Activated B cell treated with CpG ODN at 0.5 μM for 24 hours (primary cell): Measurements from ENCODE around the gene UBAC2. TPM values are rescaled to one million over a fixed set of nuclear protein-coding genes. Genes with fewer than 3 reads are reported as not detected.

Experiments
- ATAC-seq: fragments of 200-7000 bp; cut with Tn5 transposase; one replicate; pipeline ENCODE4 v1.10.0; 2021; ENCODE audit warnings: low read depth, mild to moderate bottlenecking, moderate library complexity
- CTCF ChIA-PET: fragments of 350-600 bp; sonication (Branson Sonifier 250); formaldehyde crosslinking; loops from one replicate; lab custom pipeline; 2021; ENCODE audit warnings: antibody characterized with exemption; lab: Charles Lee
- POLR2A ChIA-PET: fragments of 350-600 bp; sonication (Branson Sonifier 250); formaldehyde crosslinking; loops from one replicate; lab custom pipeline; 2021; ENCODE audit warnings: antibody characterized with exemption; lab: Charles Lee
- DNase-seq: peaks from one replicate; pipeline ENCODE4 v3.0.0; 2022
- H3K27ac Mint-ChIP-seq: one replicate; pipeline ENCODE4 v1.8.0; 2020; ENCODE audit warnings: mixed read lengths
- H3K27me3 Mint-ChIP-seq: one replicate; pipeline ENCODE4 v1.8.0; 2021; ENCODE audit warnings: mixed read lengths
- H3K36me3 Mint-ChIP-seq: one replicate; pipeline ENCODE4 v1.8.0; 2021; ENCODE audit warnings: low read depth, mixed read lengths
- H3K4me1 Mint-ChIP-seq: one replicate; pipeline ENCODE4 v1.8.0; 2021; ENCODE audit warnings: mixed read lengths
- H3K4me3 Mint-ChIP-seq: one replicate; pipeline ENCODE4 v1.8.0; 2020; ENCODE audit warnings: mild to moderate bottlenecking, mixed read lengths
- H3K9me3 Mint-ChIP-seq: one replicate; pipeline ENCODE4 v1.8.0; 2020; ENCODE audit warnings: mixed read lengths
- CTCF ChIP-seq: fragments of 200-600 bp; IDR thresholded peaks from one replicate; pipeline ENCODE4 v1.8.0; 2022; ENCODE audit warnings: antibody characterized with exemption, mild to moderate bottlenecking
- intact Hi-C: fragments of 100-400 bp; cut with micrococcal nuclease; formaldehyde crosslinking; loops from one replicate; pipeline ENCODE4 v1.15.1; 2024
- total RNA-seq: library from RNA; stranded (reverse); gene quantifications from 2 replicates; pipeline ENCODE4 v1.2.3, GENCODE V29; 2022

Gene UBAC2
- total RNA-seq, 1 donor from 2014 or later = 51.0 TPM

DNA sequence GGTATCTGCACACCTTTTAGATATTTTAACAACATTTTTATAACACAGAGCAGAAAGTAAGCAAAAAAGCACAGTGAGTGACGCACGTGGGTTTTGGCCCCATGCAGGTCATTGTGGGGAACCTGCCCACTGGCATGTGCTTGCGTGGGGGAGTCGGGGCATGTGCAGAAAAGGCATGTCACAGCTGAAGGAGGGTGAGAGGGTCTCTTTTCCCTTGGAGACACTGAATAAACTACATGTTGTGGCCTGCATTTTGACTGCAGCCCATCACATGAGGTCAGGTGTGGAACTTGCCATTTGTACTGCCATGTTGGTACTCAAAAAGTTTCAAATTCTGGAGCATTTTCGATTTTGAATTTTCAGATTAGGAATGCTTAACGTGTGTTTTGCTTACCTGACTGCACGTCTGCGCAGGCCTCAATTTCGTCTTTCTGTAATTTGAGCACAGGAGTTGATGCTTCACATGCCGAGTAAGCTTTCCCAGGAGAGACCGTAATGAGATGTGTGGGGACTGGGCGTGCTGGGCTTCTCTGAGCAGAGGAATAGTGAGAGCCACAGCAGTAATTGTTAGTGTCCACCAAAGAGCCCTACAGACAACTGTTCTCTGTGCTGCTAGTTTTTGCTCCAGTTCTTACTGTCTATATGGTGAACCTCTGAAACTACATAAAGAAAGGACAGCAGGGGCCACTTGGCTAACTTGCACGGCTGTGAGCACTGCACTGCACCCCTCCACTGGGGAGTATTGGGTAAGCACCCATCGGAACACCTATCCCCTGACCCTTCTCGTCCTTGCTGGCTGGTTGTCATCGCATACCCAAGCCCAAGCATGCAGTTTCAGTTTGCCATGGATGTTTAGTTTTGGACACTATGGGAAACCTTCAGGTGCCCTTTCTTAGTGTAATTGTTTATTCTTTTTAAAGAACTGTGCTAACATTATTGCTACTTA is 179.5 kb downstream of the UBAC2 start:
- ChIA-PET CTCF (interaction anchor here (0.9 to 12.6 kb wide), 6 partner anchors 8 to 111 kb away, joined by 3 to 217 read pairs (median 5); no protein-coding TSS in a partner anchor), POLR2A (interaction anchor here (0.7 to 4.6 kb wide), 8 partner anchors 23 to 111 kb away, joined by 3 to 32 read pairs (median 6); no protein-coding TSS in a partner anchor)
- intact Hi-C loops = loop anchor here (10.0 kb wide), 1 partner anchor 1295 kb away; the partner anchor contains the start of gene TMTC4
- ATAC-seq (no peak), DNase-seq (no peak)
- peak overlapping the region; percentile 74 for H3K27ac Mint-ChIP-seq
- H3K4me3 Mint-ChIP-seq = peak overlapping the region; percentile 29
- H3K36me3 Mint-ChIP-seq = peaks cover 18% of the 10 kb centered on the region
- H3K4me1 Mint-ChIP-seq = peaks cover 86% of the 10 kb centered on the region
- no peaks in the 10 kb centered on the region for H3K9me3 Mint-ChIP-seq
- H3K27me3 Mint-ChIP-seq = no peaks in the 10 kb centered on the region
- TF ChIP-seq CTCF = no peak

- TF ChIP-seq CTCF = no peak
- Mint-ChIP-seq H3K27me3 (no peaks in the 10 kb centered on the region), H3K4me1 (peaks cover 81% of the 10 kb centered on the region), H3K36me3 (peaks cover 27% of the 10 kb centered on the region), H3K27ac (peak overlapping the region; percentile 63), H3K4me3 (peak overlapping the region; percentile 25), H3K9me3 (no peaks in the 10 kb centered on the region)
- ChIA-PET POLR2A (interaction anchor here (0.6 to 4.6 kb wide), 13 partner anchors 24 to 373 kb away, joined by 3 to 32 read pairs (median 6); no protein-coding TSS in a partner anchor), CTCF (interaction anchor here (0.9 to 12.6 kb wide), 8 partner anchors 25 to 205 kb away, joined by 3 to 217 read pairs (median 4); partner anchors contain the start of gene GPR183)
- intact Hi-C loops = no loop called here
- ATAC-seq (peak; percentile 25), DNase-seq (no peak)
Observed at GRCh38 chr13:99380921-99381645, 180.4 kb downstream of the UBAC2 start.

DNA sequence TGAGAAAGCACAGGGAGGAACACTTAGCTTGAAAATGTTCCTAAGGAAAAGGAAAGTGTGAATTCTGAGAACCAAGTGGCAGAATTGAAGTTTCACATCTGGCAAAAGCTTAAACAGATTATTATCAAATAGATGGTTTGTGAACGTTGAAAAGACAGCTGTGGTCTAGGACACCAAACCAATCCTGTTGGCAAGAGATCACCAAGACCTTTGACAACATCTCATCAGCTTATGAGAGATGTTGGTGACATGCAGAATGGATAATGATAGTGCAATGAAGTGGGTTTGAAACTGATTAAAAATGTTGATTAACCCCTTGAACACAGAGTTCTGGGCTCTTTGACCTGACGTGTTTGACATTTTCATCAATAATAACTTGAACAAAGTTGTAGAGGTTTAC is 181.1 kb downstream of the UBAC2 start:
- no peak for ATAC-seq
- intact Hi-C loops = no loop called here
- ChIA-PET CTCF (interaction anchor here (1.1 to 12.6 kb wide), 7 partner anchors 26 to 205 kb away, joined by 3 to 217 read pairs (median 5); partner anchors contain the start of gene GPR183), POLR2A (interaction anchor here (1.2 to 4.6 kb wide), 12 partner anchors 24 to 205 kb away, joined by 3 to 32 read pairs (median 6); partner anchors contain the start of gene UBAC2)
- Mint-ChIP-seq H3K4me1 (peaks cover 77% of the 10 kb centered on the region), H3K9me3 (no peaks in the 10 kb centered on the region), H3K27me3 (no peaks in the 10 kb centered on the region), H3K27ac (peak overlapping the region; percentile 82), H3K36me3 (peaks cover 29% of the 10 kb centered on the region), H3K4me3 (no peak overlapping the region)
- no peak for DNase-seq
- no peak for TF ChIP-seq CTCF

GRCh38 chr13:99382428-99383133 is 181.9 kb downstream of the UBAC2 start:
- H3K27ac Mint-ChIP-seq = peak overlapping the region; percentile 82
- CTCF ChIA-PET = interaction anchor here (1.2 to 12.6 kb wide), 5 partner anchors 27 to 206 kb away, joined by 3 to 217 read pairs (median 5); no protein-coding TSS in a partner anchor
- ATAC-seq = peak; percentile 17
- intact Hi-C loops = no loop called here
- H3K27me3 Mint-ChIP-seq = no peaks in the 10 kb centered on the region
- peaks cover 77% of the 10 kb centered on the region for H3K4me1 Mint-ChIP-seq
- peak overlapping the region; percentile 42 for H3K4me3 Mint-ChIP-seq
- no peak for TF ChIP-seq CTCF
- DNase-seq = no peak
- H3K9me3 Mint-ChIP-seq = no peaks in the 10 kb centered on the region
- POLR2A ChIA-PET = interaction anchor here (0.6 to 4.6 kb wide), 16 partner anchors 37 to 182 kb away, joined by 3 to 32 read pairs (median 5); partner anchors contain the start of gene UBAC2
- peaks cover 28% of the 10 kb centered on the region for H3K36me3 Mint-ChIP-seq
